ENCODE measurements around the gene PIK3AP1.

Gene PIK3AP1

DNA sequence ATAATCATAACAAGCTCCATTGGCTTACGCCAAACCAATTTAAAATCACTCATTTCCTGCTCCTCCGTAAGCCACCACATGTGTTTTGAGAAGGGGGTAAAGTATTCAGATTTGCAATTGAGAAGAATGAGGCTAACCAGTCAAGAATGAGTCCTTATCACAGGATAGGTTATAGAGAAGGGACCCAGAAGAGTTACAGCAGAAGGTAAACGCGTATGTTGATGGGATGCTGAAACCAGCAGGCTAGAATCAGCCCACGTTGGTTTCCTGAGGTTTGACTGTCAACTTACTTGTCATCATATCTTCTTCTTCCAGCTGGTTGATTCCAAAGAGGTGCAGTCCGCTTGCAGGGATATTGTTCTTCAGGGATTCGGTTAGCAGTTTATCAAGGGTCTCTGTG lies 69.4 kb downstream of the PIK3AP1 start:
- no peak overlapping the region for H4K8ac ChIP-seq (ENCODE audit: low read length)
- no peak for DNase-seq
- no peak overlapping the region for H3K27ac ChIP-seq (ENCODE audit: low read length, poor library complexity, severe bottlenecking)
- no peak overlapping the region for H3K4ac ChIP-seq (ENCODE audit: low read depth in 1 of 2, low read length in 2 of 2)
- H4K91ac ChIP-seq (ENCODE audit: low read length), result no peak overlapping the region
- H3K9me3 ChIP-seq (ENCODE audit: control insufficient read depth, low read length), result peaks cover 3% of the 10 kb centered on the region
- no peak overlapping the region for H3K18ac ChIP-seq (ENCODE audit: low read depth in 1 of 2, low read length in 2 of 2)
- no peak overlapping the region for H2BK5ac ChIP-seq (ENCODE audit: low read depth, low read length, poor library complexity, severe bottlenecking)
- H3K27me3 ChIP-seq (ENCODE audit: control insufficient read depth in 1 of 2, insufficient read depth in 1 of 2, low read length in 2 of 2), result peaks cover 6 to 36% of the 10 kb centered on the region in 2 experiments
- H3K4me1 ChIP-seq (ENCODE audit: control insufficient read depth, insufficient read depth, low read depth, low read length), result no peaks in the 10 kb centered on the region
- no peaks in the 10 kb centered on the region for H3K79me1 ChIP-seq (replicated peaks; ENCODE audit: low read length, poor library complexity, severe bottlenecking)
- no peak overlapping the region for H2AK5ac ChIP-seq (ENCODE audit: low read length, severe bottlenecking)
- no peak overlapping the region for H3K4me2 ChIP-seq (ENCODE audit: low read length, poor library complexity, severe bottlenecking)
- H3K4me3 ChIP-seq (ENCODE audit: insufficient read depth in 1 of 2, low read depth in 1 of 2, low read length in 2 of 2), result no peak overlapping the region
- peaks cover 0 to 6% of the 10 kb centered on the region in 2 experiments for H3K36me3 ChIP-seq (ENCODE audit: control insufficient read depth in 1 of 2, insufficient read depth in 2 of 2, low read depth in 1 of 2, low read length in 2 of 2)
- 71% methylated on average over 6 of the region's 7 CpGs for WGBS
- no peak overlapping the region for H2BK120ac ChIP-seq (ENCODE audit: low read depth, low read length)
- H3K23ac ChIP-seq (ENCODE audit: low read length in 2 of 2), result no peak overlapping the region
- H2BK12ac ChIP-seq (ENCODE audit: low read length in 2 of 2), result no peak overlapping the region
- no peak overlapping the region for H2BK15ac ChIP-seq (ENCODE audit: low read depth, poor library complexity, severe bottlenecking)
- H2AFZ ChIP-seq (ENCODE audit: low read depth, low read length), result no peak overlapping the region
- no peak overlapping the region for H3K14ac ChIP-seq (ENCODE audit: low read length in 2 of 2)
- H3K9ac ChIP-seq (ENCODE audit: low read length), result no peak overlapping the region

DNA sequence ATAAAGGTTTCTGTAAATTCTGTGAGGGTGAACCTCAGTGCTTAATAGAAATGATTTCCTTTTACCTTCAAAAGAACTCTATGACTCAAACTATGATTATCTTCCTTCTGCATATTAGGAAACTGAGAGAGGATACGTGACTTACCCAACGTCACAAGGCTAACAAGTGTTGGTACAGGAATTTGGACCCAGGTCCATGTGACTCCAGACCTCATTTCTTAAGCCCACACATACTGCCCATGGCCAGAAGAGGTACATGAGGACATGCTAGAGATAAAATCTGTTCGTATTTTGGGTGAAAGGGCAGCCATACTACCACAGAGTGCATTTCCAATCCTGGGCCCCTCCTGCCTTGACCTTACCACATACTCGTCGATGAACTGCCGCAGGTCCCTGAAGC lies 72.0 kb downstream of the PIK3AP1 start:
- Histone ChIP-seq H3K18ac (ENCODE audit: low read depth in 1 of 2, low read length in 2 of 2) (no peak overlapping the region), H3K27me3 (ENCODE audit: control insufficient read depth in 1 of 2, insufficient read depth in 1 of 2, low read length in 2 of 2) (peaks cover 6 to 36% of the 10 kb centered on the region in 2 experiments), H3K79me1 (replicated peaks; ENCODE audit: low read length, poor library complexity, severe bottlenecking) (no peaks in the 10 kb centered on the region), H2AK5ac (ENCODE audit: low read length, severe bottlenecking) (no peak overlapping the region), H3K36me3 (ENCODE audit: control insufficient read depth in 1 of 2, insufficient read depth in 2 of 2, low read depth in 1 of 2, low read length in 2 of 2) (peaks cover 0 to 6% of the 10 kb centered on the region in 2 experiments), H2BK15ac (ENCODE audit: low read depth, poor library complexity, severe bottlenecking) (no peak overlapping the region), H2BK5ac (ENCODE audit: low read depth, low read length, poor library complexity, severe bottlenecking) (no peak overlapping the region), H3K27ac (ENCODE audit: low read length, poor library complexity, severe bottlenecking) (no peak overlapping the region), H3K9ac (ENCODE audit: low read length) (no peak overlapping the region), H4K8ac (ENCODE audit: low read length) (no peak overlapping the region), H2AFZ (ENCODE audit: low read depth, low read length) (no peak overlapping the region), H3K4me1 (ENCODE audit: control insufficient read depth, insufficient read depth, low read depth, low read length) (peaks cover 4% of the 10 kb centered on the region), H3K9me3 (ENCODE audit: control insufficient read depth, low read length) (peaks cover 3% of the 10 kb centered on the region), H4K91ac (ENCODE audit: low read length) (no peak overlapping the region), H3K4me2 (ENCODE audit: low read length, poor library complexity, severe bottlenecking) (no peak overlapping the region), H3K23ac (ENCODE audit: low read length in 2 of 2) (no peak overlapping the region), H3K14ac (ENCODE audit: low read length in 2 of 2) (no peak overlapping the region), H2BK120ac (ENCODE audit: low read depth, low read length) (no peak overlapping the region), H3K4me3 (ENCODE audit: insufficient read depth in 1 of 2, low read depth in 1 of 2, low read length in 2 of 2) (no peak overlapping the region), H2BK12ac (ENCODE audit: low read length in 2 of 2) (no peak overlapping the region), H3K4ac (ENCODE audit: low read depth in 1 of 2, low read length in 2 of 2) (no peak overlapping the region)
- WGBS, result 89% methylated on average over 6 of the region's 6 CpGs
- DNase-seq, result no peak

GRCh38 chr10:96647466-96647865 lies 72.8 kb downstream of the PIK3AP1 start:
- no peak overlapping the region for H3K27ac ChIP-seq (ENCODE audit: low read length, poor library complexity, severe bottlenecking)
- H4K91ac ChIP-seq (ENCODE audit: low read length), result no peak overlapping the region
- peaks cover 0 to 6% of the 10 kb centered on the region in 2 experiments for H3K36me3 ChIP-seq (ENCODE audit: control insufficient read depth in 1 of 2, insufficient read depth in 2 of 2, low read depth in 1 of 2, low read length in 2 of 2)
- 57% methylated on average over 6 of the region's 6 CpGs for WGBS
- H3K4me2 ChIP-seq (ENCODE audit: low read length, poor library complexity, severe bottlenecking), result no peak overlapping the region
- H3K27me3 ChIP-seq (ENCODE audit: control insufficient read depth in 1 of 2, insufficient read depth in 1 of 2, low read length in 2 of 2), result peaks cover 6 to 40% of the 10 kb centered on the region in 2 experiments
- H2AFZ ChIP-seq (ENCODE audit: low read depth, low read length), result no peak overlapping the region
- DNase-seq, result no peak
- H2BK15ac ChIP-seq (ENCODE audit: low read depth, poor library complexity, severe bottlenecking), result no peak overlapping the region
- H3K18ac ChIP-seq (ENCODE audit: low read depth in 1 of 2, low read length in 2 of 2), result no peak overlapping the region
- no peak overlapping the region for H3K23ac ChIP-seq (ENCODE audit: low read length in 2 of 2)
- H3K14ac ChIP-seq (ENCODE audit: low read length in 2 of 2), result no peak overlapping the region
- no peak overlapping the region for H4K8ac ChIP-seq (ENCODE audit: low read length)
- H2BK120ac ChIP-seq (ENCODE audit: low read depth, low read length), result no peak overlapping the region
- no peaks in the 10 kb centered on the region for H3K79me1 ChIP-seq (replicated peaks; ENCODE audit: low read length, poor library complexity, severe bottlenecking)
- H3K9ac ChIP-seq (ENCODE audit: low read length), result no peak overlapping the region
- H3K9me3 ChIP-seq (ENCODE audit: control insufficient read depth, low read length), result peaks cover 3% of the 10 kb centered on the region
- no peak overlapping the region for H2BK5ac ChIP-seq (ENCODE audit: low read depth, low read length, poor library complexity, severe bottlenecking)
- H3K4me1 ChIP-seq (ENCODE audit: control insufficient read depth, insufficient read depth, low read depth, low read length), result peaks cover 4% of the 10 kb centered on the region
- H2AK5ac ChIP-seq (ENCODE audit: low read length, severe bottlenecking), result no peak overlapping the region
- H3K4me3 ChIP-seq (ENCODE audit: insufficient read depth in 1 of 2, low read depth in 1 of 2, low read length in 2 of 2), result no peak overlapping the region
- no peak overlapping the region for H2BK12ac ChIP-seq (ENCODE audit: low read length in 2 of 2)
- no peak overlapping the region for H3K4ac ChIP-seq (ENCODE audit: low read depth in 1 of 2, low read length in 2 of 2)

GRCh38 chr10:96646751-96647166 lies 73.6 kb downstream of the PIK3AP1 start:
- Histone ChIP-seq H3K23ac (ENCODE audit: low read length in 2 of 2) (no peak overlapping the region), H3K4ac (ENCODE audit: low read depth in 1 of 2, low read length in 2 of 2) (no peak overlapping the region), H4K8ac (ENCODE audit: low read length) (no peak overlapping the region), H2BK5ac (ENCODE audit: low read depth, low read length, poor library complexity, severe bottlenecking) (no peak overlapping the region), H2BK12ac (ENCODE audit: low read length in 2 of 2) (no peak overlapping the region), H3K4me1 (ENCODE audit: control insufficient read depth, insufficient read depth, low read depth, low read length) (peaks cover 4% of the 10 kb centered on the region), H3K9ac (ENCODE audit: low read length) (no peak overlapping the region), H2AFZ (ENCODE audit: low read depth, low read length) (no peak overlapping the region), H2BK120ac (ENCODE audit: low read depth, low read length) (no peak overlapping the region), H3K27ac (ENCODE audit: low read length, poor library complexity, severe bottlenecking) (no peak overlapping the region), H2AK5ac (ENCODE audit: low read length, severe bottlenecking) (no peak overlapping the region), H3K4me3 (ENCODE audit: insufficient read depth in 1 of 2, low read depth in 1 of 2, low read length in 2 of 2) (no peak overlapping the region), H3K18ac (ENCODE audit: low read depth in 1 of 2, low read length in 2 of 2) (no peak overlapping the region), H3K9me3 (ENCODE audit: control insufficient read depth, low read length) (peaks cover 3% of the 10 kb centered on the region), H2BK15ac (ENCODE audit: low read depth, poor library complexity, severe bottlenecking) (no peak overlapping the region), H3K4me2 (ENCODE audit: low read length, poor library complexity, severe bottlenecking) (no peak overlapping the region), H3K27me3 (ENCODE audit: control insufficient read depth in 1 of 2, insufficient read depth in 1 of 2, low read length in 2 of 2) (peaks cover 6 to 41% of the 10 kb centered on the region in 2 experiments), H3K14ac (ENCODE audit: low read length in 2 of 2) (no peak overlapping the region), H3K36me3 (ENCODE audit: control insufficient read depth in 1 of 2, insufficient read depth in 2 of 2, low read depth in 1 of 2, low read length in 2 of 2) (peaks cover 0 to 6% of the 10 kb centered on the region in 2 experiments), H3K79me1 (replicated peaks; ENCODE audit: low read length, poor library complexity, severe bottlenecking) (no peaks in the 10 kb centered on the region), H4K91ac (ENCODE audit: low read length) (no peak overlapping the region)
- no peak for DNase-seq
- WGBS, result 76% methylated on average over 3 of the region's 3 CpGs
